ENCODE measurements around the gene IQGAP3.

DNA sequence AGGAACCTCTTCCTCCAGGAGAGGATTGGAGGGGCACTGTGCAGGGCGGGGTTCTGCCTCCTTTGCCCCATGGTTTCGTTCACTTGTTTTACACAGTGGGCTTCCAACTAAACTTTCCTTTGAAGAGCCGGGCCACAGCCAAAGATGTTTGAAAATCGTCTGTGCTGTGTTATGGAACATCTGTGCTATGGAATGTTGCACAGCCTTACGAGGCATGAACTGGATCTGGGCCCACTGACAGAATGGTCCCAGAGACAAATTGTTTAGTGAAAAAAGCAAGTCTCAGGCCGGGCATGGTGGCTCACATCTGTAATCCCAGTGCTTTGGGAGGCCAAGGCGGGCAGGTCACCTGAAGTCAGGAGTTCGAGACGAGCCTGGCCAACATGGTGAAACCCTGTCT, 59.2 kb downstream of the IQGAP3 start:
- TF ChIP-seq, protein P1, sequence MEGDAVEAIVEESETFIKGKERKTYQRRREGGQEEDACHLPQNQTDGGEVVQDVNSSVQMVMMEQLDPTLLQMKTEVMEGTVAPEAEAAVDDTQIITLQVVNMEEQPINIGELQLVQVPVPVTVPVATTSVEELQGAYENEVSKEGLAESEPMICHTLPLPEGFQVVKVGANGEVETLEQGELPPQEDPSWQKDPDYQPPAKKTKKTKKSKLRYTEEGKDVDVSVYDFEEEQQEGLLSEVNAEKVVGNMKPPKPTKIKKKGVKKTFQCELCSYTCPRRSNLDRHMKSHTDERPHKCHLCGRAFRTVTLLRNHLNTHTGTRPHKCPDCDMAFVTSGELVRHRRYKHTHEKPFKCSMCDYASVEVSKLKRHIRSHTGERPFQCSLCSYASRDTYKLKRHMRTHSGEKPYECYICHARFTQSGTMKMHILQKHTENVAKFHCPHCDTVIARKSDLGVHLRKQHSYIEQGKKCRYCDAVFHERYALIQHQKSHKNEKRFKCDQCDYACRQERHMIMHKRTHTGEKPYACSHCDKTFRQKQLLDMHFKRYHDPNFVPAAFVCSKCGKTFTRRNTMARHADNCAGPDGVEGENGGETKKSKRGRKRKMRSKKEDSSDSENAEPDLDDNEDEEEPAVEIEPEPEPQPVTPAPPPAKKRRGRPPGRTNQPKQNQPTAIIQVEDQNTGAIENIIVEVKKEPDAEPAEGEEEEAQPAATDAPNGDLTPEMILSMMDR (conservative IDR thresholded peaks at IDR 0.05 in 1 of 2, IDR thresholded peaks at IDR 0.05 in 1 of 2; ENCODE audit: low read depth in 1 of 2, low read length in 2 of 2): no peak
- TF ChIP-seq EZH2 (IDR thresholded peaks at IDR 0.05; ENCODE audit: low read length, missing control alignments): no peak
